GM12892 (cell line): Measurements from ENCODE around the gene HOXC4.
"Not testable (repeated sequence)": the region's sequence is repeated elsewhere in the genome, so short reads cannot be mapped to it uniquely, and the experiment has no call there.

Experiments used
- POLR2A ChIP-seq: IDR thresholded peaks from 2 replicates; pipeline ENCODE4 v1.6.1; 2011; ENCODE audit warnings: low read depth, low read length, control low read depth
- TAF1 ChIP-seq: IDR thresholded peaks from 2 replicates; pipeline ENCODE4 v1.6.1; 2011; ENCODE audit warnings: low read depth, mild to moderate bottlenecking, control low read depth, low read length, borderline replicate concordance

DNA sequence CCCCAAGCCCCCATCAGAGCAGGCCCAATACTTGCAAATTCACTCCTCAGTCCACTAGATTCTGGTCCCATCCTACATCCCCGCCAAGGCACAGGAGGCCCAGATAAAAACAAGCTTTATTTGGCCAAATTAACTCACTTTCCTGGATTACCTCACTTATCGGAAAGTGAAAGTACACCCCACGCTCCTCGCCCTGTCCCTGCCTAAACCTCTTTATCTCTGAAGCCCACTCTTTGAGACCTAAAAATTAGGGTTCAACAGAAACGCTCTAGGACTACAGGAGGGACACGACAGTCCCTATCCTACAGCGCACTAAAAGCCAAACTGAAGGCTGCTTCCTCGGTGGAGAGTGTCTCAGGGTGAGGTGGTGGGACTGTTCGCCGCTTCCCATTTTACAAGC lies 24.2 kb downstream of the HOXC4 start:
- TF ChIP-seq POLR2A, TAF1: not testable (repeated sequence)
